Panc1 (cell line): ENCODE data around the gene AATK. TPM values are rescaled to one million over a fixed set of nuclear protein-coding genes. Genes with fewer than 3 reads are reported as not detected.

Experiments used
- ATAC-seq: fragments of 200-7000 bp; cut with Tn5 transposase; 2 replicates; pipeline ENCODE4 v1.9.1; 2020; ENCODE audit warnings: mild to moderate bottlenecking, moderate library complexity
- BruUV-seq: library from RNA; stranded (reverse); fragments of 400-500 nt; replicated peaks from 2 replicates; lab custom pipeline; 2021; lab: Mats Ljungman, UMichigan
- CTCF ChIA-PET: fragments of 300-600 bp; sonication (Branson Sonifier 250); formaldehyde crosslinking; loops from one replicate; lab custom pipeline; 2022; ENCODE audit warnings: antibody characterized with exemption; lab: Charles Lee
- POLR2A ChIA-PET: fragments of 300-600 bp; sonication (Branson Sonifier 250); formaldehyde crosslinking; loops from one replicate; lab custom pipeline; 2022; ENCODE audit warnings: antibody characterized with exemption; lab: Charles Lee
- DNase-seq: peaks from one replicate; pipeline ENCODE4 v3.0.0-alpha.2; 2010; ENCODE audit warnings: low read depth, low spot score
- H3K27ac ChIP-seq: 2 replicates; pipeline ENCODE4 v1.5.1; 2011; ENCODE audit warnings: mild to moderate bottlenecking, low read length, inconsistent platforms
- H3K27me3 ChIP-seq: fragments of 200-500 bp; sonication (Bioruptor generic); 2 replicates; pipeline ENCODE4 v1.6.0; 2014; ENCODE audit warnings: low read length, inconsistent platforms; ENCODE audit not compliant: control insufficient read depth, insufficient read depth
- H3K36me3 ChIP-seq: fragments of 200-500 bp; sonication (Bioruptor generic); 2 replicates; pipeline ENCODE4 v1.5.1; 2014; ENCODE audit warnings: inconsistent platforms, mild to moderate bottlenecking, low read length, moderate library complexity; ENCODE audit not compliant: control insufficient read depth, insufficient read depth
- H3K4me1 ChIP-seq: 2 replicates; pipeline ENCODE4 v1.5.1; 2011; ENCODE audit warnings: inconsistent platforms, mild to moderate bottlenecking, low read length, moderate library complexity; ENCODE audit not compliant: control insufficient read depth, insufficient read depth
- H3K4me3 ChIP-seq, 2 experiments: 2 replicates each; pipeline ENCODE4 v1.5.1; 2011 to 2012; ENCODE audit warnings: low read depth in 2 of 2, low read length in 2 of 2, mild to moderate bottlenecking in 2 of 2, inconsistent platforms in 1 of 2, moderate library complexity in 1 of 2
- H3K9me3 ChIP-seq: fragments of 200-500 bp; sonication (Bioruptor generic); 2 replicates; pipeline ENCODE4 v1.5.1; 2014; ENCODE audit warnings: low read depth, mild to moderate bottlenecking, inconsistent platforms, low read length, moderate library complexity; ENCODE audit not compliant: control insufficient read depth, insufficient read depth
- CTCF ChIP-seq: fragments of 450-650 bp; IDR thresholded peaks from 2 replicates; pipeline ENCODE4 v1.5.1; 2017; ENCODE audit warnings: mild to moderate bottlenecking
- POLR2AphosphoS5 ChIP-seq: IDR thresholded peaks from 2 replicates; pipeline ENCODE4 v1.6.1; 2012; ENCODE audit warnings: mild to moderate bottlenecking, low read depth, low read length, moderate library complexity
- REST ChIP-seq, 2 experiments: IDR thresholded peaks; 2 replicates each; pipeline ENCODE4 v1.6.1; 2011 to 2012; ENCODE audit warnings: low read depth in 2 of 2, control low read depth in 1 of 2, low read length in 1 of 2, mild to moderate bottlenecking in 1 of 2, moderate library complexity in 1 of 2; ENCODE audit not compliant: insufficient read depth in 1 of 2
- SIN3A ChIP-seq: IDR thresholded peaks from 2 replicates; pipeline ENCODE4 v1.6.1; 2012; ENCODE audit warnings: low read depth, mild to moderate bottlenecking, low read length, moderate library complexity, borderline replicate concordance; ENCODE audit not compliant: insufficient read depth
- TCF7L2 ChIP-seq: IDR thresholded peaks from 2 replicates; pipeline ENCODE4 v1.6.1; 2011; ENCODE audit warnings: mild to moderate bottlenecking, low read depth, low read length, inconsistent platforms
- in situ Hi-C: cut with HindIII; loops from 2 replicates; pipeline ENCODE4 v1.10.0; 2016; ENCODE audit warnings: low sequenced_read_pairs, low pct_unique_long_range_greater_than_20kb
- intact Hi-C: fragments of 100-400 bp; cut with micrococcal nuclease; formaldehyde crosslinking; loops from one replicate; pipeline ENCODE4 v1.10.0; 2022; ENCODE audit not compliant: unreplicated experiment
- total RNA-seq: library from RNA; stranded (reverse); gene quantifications from one replicate; pipeline ENCODE4 v1.2.1, GENCODE V29; 2021; ENCODE audit not compliant: unreplicated experiment

AATK gene
- total RNA-seq, 1 experiment from 2014 or later = 3.7 TPM

- no peak for TF ChIP-seq CTCF
- no peak for TF ChIP-seq REST (IDR thresholded peaks at IDR 0.05; ENCODE audit: insufficient read depth in 1 of 2, low read depth in 2 of 2, low read length in 1 of 2)
- no peak for TF ChIP-seq SIN3A
- no peak for TF ChIP-seq TCF7L2
- no peak for TF ChIP-seq POLR2AphosphoS5
- intact Hi-C loops = no loop called here
- H3K27me3 ChIP-seq = no peaks in the 10 kb centered on the region
- H3K4me3 ChIP-seq = no peak overlapping the region
- peaks cover 5% of the 10 kb centered on the region for H3K4me1 ChIP-seq
- ChIA-PET POLR2A (no interaction called here), CTCF (no interaction called here)
- H3K27ac ChIP-seq = no peak overlapping the region
- ATAC-seq (no peak), DNase-seq (no peak)
- BruUV-seq = no TSS peak
- in situ Hi-C loops = no loop called here
- no peaks in the 10 kb centered on the region for H3K36me3 ChIP-seq
- no peaks in the 10 kb centered on the region for H3K9me3 ChIP-seq
These were observed 34.4 kb downstream of the AATK start for GRCh38 chr17:81131486-81132196.

GRCh38 chr17:81130385-81131361 is 35.3 kb downstream of the AATK start:
- POLR2A ChIA-PET = interaction anchor here (0.6 kb wide), 1 partner anchor 92 kb away, joined by 18 read pairs; the partner anchor contains the start of gene CEP131
- H3K27ac ChIP-seq = no peak overlapping the region
- BruUV-seq = no TSS peak
- no peaks in the 10 kb centered on the region for H3K9me3 ChIP-seq
- CTCF ChIA-PET = no interaction called here
- no peaks in the 10 kb centered on the region for H3K36me3 ChIP-seq
- intact Hi-C loops (no loop called here), in situ Hi-C loops (no loop called here)
- no peaks in the 10 kb centered on the region for H3K27me3 ChIP-seq
- peaks cover 11% of the 10 kb centered on the region for H3K4me1 ChIP-seq
- ATAC-seq = no peak
- TF ChIP-seq TCF7L2 (no peak), SIN3A (no peak), POLR2AphosphoS5 (no peak), CTCF (no peak), REST (IDR thresholded peaks at IDR 0.05; ENCODE audit: insufficient read depth in 1 of 2, low read depth in 2 of 2, low read length in 1 of 2) (no peak)
- no peak for DNase-seq
- no peak overlapping the region for H3K4me3 ChIP-seq
